K562 (cell line): ENCODE measurements around the gene MYG1. TPM values are rescaled to one million over a fixed set of nuclear protein-coding genes. Genes with fewer than 3 reads are reported as not detected.

Source experiments
- BMI1 ChIP-seq: fragments of 150-350 bp; IDR thresholded peaks from 2 replicates; pipeline ENCODE4 v1.6.1; 2014; ENCODE audit warnings: low read length
- CTBP1 ChIP-seq: fragments of 450-650 bp; IDR thresholded peaks from 2 replicates; pipeline ENCODE4 v1.6.1; 2016; ENCODE audit warnings: borderline replicate concordance
- HLTF ChIP-seq: fragments of 450-650 bp; IDR thresholded peaks from 2 replicates; pipeline ENCODE4 v1.6.1; 2016
- RBFOX2 ChIP-seq: fragments of 200-400 bp; formaldehyde crosslinking; IDR thresholded peaks from 2 replicates; pipeline ENCODE4 v1.6.1; 2017; ENCODE audit warnings: low read depth, mild to moderate bottlenecking, low read length, moderate library complexity
- SIN3B ChIP-seq: fragments of 450-650 bp; IDR thresholded peaks from 2 replicates; pipeline ENCODE4 v1.6.1; 2017; ENCODE audit warnings: low read depth, mild to moderate bottlenecking, moderate library complexity
- ZNF184 ChIP-seq: sonication (generic); formaldehyde crosslinking; IDR thresholded peaks from 2 replicates; pipeline ENCODE4 v1.5.0; 2020; ENCODE audit warnings: missing genetic modification reagents
- polyA plus RNA-seq, 8 experiments: library from polyadenylated mRNA; depleted of rRNA in 4 of 8; stranded (reverse) in 5 of 8; unstranded in 3 of 8; fragments of >200 nt; fragmentation: Nextera tagmentation in 2 of 8; fragmentation: Illumina TruSeq in 1 of 8; extraction: Ambion mirVana in 2 of 8; extraction: Trizol in 1 of 8; gene quantifications; 2 replicates each; pipeline versions ENCODE4 v1.2.1 to v1.2.3, GENCODE V29; 2011 to 2014; ENCODE audit warnings: inconsistent platforms in 1 of 8, missing spikeins in 1 of 8
- total RNA-seq, 7 experiments: library from RNA; depleted of rRNA in 6 of 7; stranded (reverse); fragments of >200 nt in 6 of 7; fragmentation: Illumina TruSeq in 2 of 7; extraction: Trizol in 2 of 7; gene quantifications; 2 replicates each; pipeline versions ENCODE4 v1.2.1 to v1.2.3, GENCODE V29; 2011 to 2021; ENCODE audit warnings: low replicate concordance in 1 of 7
- TF ChIP-seq, protein P1 (sequence below): fragments of 200-800 bp; sonication (Bioruptor generic); IDR thresholded peaks from 2 replicates; pipeline ENCODE4 v1.6.1; 2016; ENCODE audit warnings: missing genetic modification characterization, missing compliant biosample characterization
- TF ChIP-seq, protein P2 (sequence below): fragments of 450-650 bp; IDR thresholded peaks from 2 replicates; pipeline ENCODE4 v1.6.1; 2016; ENCODE audit warnings: mild to moderate bottlenecking, moderate library complexity
- TF ChIP-seq, protein P3 (sequence below): sonication (generic); formaldehyde crosslinking; IDR thresholded peaks from 2 replicates; pipeline ENCODE4 v1.8.0; 2022; ENCODE audit warnings: mild to moderate bottlenecking, low read depth, missing genetic modification reagents

Gene MYG1
- total and polyA plus RNA-seq, 9 of the 15 experiments (the other 6 are each of a cell fraction or from before 2014, with no cell fraction given), result 0.45 to 5.6 (median 2.1) TPM

DNA sequence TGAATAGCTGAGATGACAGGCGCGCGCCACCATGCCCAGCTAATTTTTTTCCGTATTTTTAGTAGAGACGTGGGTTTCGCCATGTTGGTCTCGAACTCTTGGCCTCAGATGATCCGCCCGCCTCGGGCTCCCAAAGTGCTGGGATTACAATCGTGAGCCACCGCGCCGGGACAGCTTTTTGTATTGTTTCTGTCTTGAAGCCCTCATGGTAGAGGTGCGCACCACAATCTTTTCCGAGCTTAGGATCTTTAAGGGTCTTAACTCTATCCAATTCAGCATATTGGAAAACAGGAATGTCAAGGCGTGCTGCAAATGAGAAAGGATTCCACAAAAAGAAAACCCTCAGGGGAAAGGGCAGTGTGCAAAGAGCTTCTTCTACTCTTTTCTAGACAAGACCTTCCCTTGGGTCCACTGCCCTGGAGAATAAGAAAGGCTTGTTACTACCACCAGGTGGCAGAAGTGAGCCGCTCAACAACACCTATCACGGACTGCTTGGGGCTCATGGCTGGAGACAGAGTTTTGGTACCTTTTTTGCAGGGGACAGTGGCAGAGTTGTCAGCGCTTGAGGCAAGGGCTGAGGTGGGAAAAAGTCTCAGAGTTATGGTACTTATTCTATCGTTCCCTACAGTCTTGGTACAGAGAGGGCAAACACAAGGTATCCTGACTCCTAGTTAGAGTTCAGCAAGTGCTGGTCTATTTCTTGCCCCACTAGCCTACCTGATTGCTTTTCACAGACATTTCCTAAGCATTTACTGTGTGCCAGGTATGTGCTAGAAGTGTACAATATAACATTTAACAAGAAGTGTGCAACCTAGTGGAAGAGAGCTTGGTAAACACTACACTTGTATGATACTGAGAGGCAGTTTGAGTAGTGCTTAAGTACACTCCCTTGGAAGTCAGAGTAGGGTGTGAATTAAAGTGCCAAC is 53.1 kb downstream of the MYG1 start (continued):
- TF ChIP-seq CTBP1 (no peak), RBFOX2 (no peak), ZNF184 (CRISPR knock-in tag) (no peak), HLTF (no peak), BMI1 (no peak), SIN3B (no peak)
- TF ChIP-seq, protein P1, sequence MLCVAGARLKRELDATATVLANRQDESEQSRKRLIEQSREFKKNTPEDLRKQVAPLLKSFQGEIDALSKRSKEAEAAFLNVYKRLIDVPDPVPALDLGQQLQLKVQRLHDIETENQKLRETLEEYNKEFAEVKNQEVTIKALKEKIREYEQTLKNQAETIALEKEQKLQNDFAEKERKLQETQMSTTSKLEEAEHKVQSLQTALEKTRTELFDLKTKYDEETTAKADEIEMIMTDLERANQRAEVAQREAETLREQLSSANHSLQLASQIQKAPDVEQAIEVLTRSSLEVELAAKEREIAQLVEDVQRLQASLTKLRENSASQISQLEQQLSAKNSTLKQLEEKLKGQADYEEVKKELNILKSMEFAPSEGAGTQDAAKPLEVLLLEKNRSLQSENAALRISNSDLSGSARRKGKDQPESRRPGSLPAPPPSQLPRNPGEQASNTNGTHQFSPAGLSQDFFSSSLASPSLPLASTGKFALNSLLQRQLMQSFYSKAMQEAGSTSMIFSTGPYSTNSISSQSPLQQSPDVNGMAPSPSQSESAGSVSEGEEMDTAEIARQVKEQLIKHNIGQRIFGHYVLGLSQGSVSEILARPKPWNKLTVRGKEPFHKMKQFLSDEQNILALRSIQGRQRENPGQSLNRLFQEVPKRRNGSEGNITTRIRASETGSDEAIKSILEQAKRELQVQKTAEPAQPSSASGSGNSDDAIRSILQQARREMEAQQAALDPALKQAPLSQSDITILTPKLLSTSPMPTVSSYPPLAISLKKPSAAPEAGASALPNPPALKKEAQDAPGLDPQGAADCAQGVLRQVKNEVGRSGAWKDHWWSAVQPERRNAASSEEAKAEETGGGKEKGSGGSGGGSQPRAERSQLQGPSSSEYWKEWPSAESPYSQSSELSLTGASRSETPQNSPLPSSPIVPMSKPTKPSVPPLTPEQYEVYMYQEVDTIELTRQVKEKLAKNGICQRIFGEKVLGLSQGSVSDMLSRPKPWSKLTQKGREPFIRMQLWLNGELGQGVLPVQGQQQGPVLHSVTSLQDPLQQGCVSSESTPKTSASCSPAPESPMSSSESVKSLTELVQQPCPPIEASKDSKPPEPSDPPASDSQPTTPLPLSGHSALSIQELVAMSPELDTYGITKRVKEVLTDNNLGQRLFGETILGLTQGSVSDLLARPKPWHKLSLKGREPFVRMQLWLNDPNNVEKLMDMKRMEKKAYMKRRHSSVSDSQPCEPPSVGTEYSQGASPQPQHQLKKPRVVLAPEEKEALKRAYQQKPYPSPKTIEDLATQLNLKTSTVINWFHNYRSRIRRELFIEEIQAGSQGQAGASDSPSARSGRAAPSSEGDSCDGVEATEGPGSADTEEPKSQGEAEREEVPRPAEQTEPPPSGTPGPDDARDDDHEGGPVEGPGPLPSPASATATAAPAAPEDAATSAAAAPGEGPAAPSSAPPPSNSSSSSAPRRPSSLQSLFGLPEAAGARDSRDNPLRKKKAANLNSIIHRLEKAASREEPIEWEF (CRISPR knock-in tag), result no peak
- TF ChIP-seq, protein P2, sequence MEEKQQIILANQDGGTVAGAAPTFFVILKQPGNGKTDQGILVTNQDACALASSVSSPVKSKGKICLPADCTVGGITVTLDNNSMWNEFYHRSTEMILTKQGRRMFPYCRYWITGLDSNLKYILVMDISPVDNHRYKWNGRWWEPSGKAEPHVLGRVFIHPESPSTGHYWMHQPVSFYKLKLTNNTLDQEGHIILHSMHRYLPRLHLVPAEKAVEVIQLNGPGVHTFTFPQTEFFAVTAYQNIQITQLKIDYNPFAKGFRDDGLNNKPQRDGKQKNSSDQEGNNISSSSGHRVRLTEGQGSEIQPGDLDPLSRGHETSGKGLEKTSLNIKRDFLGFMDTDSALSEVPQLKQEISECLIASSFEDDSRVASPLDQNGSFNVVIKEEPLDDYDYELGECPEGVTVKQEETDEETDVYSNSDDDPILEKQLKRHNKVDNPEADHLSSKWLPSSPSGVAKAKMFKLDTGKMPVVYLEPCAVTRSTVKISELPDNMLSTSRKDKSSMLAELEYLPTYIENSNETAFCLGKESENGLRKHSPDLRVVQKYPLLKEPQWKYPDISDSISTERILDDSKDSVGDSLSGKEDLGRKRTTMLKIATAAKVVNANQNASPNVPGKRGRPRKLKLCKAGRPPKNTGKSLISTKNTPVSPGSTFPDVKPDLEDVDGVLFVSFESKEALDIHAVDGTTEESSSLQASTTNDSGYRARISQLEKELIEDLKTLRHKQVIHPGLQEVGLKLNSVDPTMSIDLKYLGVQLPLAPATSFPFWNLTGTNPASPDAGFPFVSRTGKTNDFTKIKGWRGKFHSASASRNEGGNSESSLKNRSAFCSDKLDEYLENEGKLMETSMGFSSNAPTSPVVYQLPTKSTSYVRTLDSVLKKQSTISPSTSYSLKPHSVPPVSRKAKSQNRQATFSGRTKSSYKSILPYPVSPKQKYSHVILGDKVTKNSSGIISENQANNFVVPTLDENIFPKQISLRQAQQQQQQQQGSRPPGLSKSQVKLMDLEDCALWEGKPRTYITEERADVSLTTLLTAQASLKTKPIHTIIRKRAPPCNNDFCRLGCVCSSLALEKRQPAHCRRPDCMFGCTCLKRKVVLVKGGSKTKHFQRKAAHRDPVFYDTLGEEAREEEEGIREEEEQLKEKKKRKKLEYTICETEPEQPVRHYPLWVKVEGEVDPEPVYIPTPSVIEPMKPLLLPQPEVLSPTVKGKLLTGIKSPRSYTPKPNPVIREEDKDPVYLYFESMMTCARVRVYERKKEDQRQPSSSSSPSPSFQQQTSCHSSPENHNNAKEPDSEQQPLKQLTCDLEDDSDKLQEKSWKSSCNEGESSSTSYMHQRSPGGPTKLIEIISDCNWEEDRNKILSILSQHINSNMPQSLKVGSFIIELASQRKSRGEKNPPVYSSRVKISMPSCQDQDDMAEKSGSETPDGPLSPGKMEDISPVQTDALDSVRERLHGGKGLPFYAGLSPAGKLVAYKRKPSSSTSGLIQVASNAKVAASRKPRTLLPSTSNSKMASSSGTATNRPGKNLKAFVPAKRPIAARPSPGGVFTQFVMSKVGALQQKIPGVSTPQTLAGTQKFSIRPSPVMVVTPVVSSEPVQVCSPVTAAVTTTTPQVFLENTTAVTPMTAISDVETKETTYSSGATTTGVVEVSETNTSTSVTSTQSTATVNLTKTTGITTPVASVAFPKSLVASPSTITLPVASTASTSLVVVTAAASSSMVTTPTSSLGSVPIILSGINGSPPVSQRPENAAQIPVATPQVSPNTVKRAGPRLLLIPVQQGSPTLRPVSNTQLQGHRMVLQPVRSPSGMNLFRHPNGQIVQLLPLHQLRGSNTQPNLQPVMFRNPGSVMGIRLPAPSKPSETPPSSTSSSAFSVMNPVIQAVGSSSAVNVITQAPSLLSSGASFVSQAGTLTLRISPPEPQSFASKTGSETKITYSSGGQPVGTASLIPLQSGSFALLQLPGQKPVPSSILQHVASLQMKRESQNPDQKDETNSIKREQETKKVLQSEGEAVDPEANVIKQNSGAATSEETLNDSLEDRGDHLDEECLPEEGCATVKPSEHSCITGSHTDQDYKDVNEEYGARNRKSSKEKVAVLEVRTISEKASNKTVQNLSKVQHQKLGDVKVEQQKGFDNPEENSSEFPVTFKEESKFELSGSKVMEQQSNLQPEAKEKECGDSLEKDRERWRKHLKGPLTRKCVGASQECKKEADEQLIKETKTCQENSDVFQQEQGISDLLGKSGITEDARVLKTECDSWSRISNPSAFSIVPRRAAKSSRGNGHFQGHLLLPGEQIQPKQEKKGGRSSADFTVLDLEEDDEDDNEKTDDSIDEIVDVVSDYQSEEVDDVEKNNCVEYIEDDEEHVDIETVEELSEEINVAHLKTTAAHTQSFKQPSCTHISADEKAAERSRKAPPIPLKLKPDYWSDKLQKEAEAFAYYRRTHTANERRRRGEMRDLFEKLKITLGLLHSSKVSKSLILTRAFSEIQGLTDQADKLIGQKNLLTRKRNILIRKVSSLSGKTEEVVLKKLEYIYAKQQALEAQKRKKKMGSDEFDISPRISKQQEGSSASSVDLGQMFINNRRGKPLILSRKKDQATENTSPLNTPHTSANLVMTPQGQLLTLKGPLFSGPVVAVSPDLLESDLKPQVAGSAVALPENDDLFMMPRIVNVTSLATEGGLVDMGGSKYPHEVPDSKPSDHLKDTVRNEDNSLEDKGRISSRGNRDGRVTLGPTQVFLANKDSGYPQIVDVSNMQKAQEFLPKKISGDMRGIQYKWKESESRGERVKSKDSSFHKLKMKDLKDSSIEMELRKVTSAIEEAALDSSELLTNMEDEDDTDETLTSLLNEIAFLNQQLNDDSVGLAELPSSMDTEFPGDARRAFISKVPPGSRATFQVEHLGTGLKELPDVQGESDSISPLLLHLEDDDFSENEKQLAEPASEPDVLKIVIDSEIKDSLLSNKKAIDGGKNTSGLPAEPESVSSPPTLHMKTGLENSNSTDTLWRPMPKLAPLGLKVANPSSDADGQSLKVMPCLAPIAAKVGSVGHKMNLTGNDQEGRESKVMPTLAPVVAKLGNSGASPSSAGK, result 0 out of 2 replicates have a peak, but pooled peaks have one; percentile 28
- TF ChIP-seq, protein P3, sequence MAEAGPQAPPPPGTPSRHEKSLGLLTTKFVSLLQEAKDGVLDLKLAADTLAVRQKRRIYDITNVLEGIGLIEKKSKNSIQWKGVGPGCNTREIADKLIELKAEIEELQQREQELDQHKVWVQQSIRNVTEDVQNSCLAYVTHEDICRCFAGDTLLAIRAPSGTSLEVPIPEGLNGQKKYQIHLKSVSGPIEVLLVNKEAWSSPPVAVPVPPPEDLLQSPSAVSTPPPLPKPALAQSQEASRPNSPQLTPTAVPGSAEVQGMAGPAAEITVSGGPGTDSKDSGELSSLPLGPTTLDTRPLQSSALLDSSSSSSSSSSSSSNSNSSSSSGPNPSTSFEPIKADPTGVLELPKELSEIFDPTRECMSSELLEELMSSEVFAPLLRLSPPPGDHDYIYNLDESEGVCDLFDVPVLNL, result no peak
